GM20431 (cell line): ENCODE results near the gene BRF1.
"Not testable (repeated sequence)": the region's sequence is repeated elsewhere in the genome, so short reads cannot be mapped to it uniquely, and the experiment has no call there.

Source experiments
- in situ Hi-C: fragments of 300-500 bp; cut with MseI, MboI; formaldehyde crosslinking; loops from one replicate; pipeline ENCODE4 v1.15.0; 2020; ENCODE audit warnings: low sequenced_read_pairs; ENCODE audit not compliant: unreplicated experiment

Gene BRF1

DNA sequence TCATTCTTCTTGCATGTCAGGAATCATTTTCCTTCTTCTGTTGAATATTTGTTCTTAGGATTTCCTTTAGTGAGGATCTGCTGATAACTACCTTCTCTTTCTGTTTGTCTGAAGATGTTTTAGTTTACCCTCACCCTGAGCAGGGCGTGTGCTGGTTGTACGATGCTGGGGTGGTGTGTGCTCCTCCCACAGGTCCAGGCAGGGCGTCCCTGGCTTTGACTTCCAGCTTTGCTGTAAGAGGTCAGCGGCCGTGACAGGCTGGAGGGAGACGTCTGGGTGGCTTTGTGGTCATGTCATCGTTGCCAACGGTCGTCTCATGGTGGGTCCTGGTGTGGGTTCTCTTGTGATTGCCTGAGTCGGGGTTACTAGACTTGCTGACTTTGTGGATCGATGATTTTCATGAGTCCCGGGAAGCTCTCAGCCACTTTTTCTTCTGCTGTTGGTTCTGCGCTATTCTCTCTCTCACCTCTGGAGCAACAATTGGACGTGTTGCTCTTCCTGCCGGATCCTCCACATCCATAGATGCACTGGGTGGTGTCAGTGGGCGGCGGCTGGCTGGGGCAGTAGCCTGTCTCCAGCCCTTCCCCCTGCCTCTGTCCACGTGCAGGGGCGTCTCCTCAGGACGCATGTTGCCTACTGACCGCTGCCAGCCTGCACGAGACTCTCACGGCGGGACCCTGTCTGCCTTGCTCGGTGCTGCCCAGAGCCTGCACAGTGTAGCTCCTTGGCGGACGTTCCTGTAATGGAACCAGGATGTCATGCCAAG lies 22.2 kb upstream of the BRF1 start:
- in situ Hi-C loops = no loop called here

- in situ Hi-C loops = no loop called here
These were observed 16.7 kb upstream of the BRF1 start for GRCh38 chr14:105317546-105317945.

- in situ Hi-C loops = no loop called here
These were observed 16.2 kb upstream of the BRF1 start for GRCh38 chr14:105316968-105317510.

DNA sequence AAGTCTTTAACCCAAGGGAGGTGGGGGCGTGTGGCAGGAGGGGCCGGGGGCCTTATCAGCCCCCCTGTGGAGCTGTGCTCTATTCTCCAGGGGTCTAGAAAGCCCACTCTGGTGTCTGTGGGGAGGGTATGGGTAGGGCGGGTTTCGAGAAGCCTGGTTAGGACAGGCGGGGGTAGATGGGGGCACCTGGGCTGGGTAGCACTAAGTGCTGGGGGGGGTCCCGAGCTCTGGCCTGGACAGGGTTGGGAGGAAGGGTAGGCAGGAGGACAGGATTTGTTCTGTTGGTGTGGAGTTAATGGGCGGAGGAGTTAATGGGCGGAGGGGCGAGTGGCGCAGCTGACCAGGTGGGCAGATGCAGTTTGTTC lies 15.8 kb upstream of the BRF1 start:
- in situ Hi-C loops = no loop called here

DNA sequence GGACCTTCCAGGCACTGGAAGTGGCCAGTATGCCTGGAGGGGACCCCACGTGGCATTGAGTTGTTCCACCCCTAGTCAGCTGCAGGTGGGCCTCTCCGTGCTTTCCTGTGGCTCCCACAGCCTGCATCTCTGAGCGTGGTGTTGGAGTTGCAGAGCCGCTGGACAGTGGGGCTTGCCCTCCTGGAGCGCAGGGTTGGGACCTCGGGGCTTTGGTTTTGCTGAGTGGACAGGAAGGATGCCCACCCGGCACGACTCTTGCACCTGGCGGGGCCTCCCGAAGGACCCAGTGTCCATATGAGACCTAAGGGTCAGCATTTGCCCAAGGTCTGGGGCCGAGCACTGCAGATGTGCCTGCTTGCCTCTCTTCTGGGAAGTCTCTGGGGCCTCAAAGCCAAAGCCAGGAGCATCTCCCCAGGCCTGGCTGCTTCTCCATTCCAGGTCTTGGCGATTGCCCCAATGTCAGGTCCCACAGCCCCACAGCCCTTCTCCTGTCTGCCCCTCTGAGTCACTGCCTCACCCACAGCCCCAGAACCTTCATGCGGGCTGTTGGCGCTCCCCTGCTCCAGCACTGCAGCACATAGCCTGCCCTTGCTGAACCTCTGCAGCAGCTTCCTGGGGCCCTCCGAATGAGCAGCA lies 15.3 kb upstream of the BRF1 start:
- in situ Hi-C loops = no loop called here

DNA sequence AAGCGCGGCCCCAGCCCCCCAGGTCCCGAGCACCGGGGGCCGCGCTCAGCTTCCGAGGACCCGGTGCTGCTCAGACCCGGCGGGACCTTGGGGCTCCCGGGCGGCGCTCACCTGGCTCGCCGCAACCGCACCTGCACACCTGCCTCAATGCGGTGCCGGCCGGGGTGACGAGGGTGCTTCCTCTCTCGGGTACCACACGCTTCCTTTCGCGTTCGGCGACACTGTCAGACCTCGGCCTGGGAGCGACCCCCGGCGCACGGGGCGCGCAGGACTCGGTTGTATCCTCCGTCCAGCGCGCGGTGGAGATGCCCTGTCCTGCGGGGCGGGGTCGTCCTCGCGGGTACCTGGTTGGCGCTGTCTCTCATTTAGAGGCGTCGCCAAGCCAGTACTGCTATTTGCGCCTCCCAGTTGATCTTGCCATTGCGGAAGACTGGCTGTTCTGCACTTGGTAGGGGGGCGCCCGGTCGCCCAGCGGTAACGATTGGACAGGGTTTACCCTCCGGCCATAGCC lies 14.5 kb upstream of the BRF1 start:
- in situ Hi-C loops = no loop called here

DNA sequence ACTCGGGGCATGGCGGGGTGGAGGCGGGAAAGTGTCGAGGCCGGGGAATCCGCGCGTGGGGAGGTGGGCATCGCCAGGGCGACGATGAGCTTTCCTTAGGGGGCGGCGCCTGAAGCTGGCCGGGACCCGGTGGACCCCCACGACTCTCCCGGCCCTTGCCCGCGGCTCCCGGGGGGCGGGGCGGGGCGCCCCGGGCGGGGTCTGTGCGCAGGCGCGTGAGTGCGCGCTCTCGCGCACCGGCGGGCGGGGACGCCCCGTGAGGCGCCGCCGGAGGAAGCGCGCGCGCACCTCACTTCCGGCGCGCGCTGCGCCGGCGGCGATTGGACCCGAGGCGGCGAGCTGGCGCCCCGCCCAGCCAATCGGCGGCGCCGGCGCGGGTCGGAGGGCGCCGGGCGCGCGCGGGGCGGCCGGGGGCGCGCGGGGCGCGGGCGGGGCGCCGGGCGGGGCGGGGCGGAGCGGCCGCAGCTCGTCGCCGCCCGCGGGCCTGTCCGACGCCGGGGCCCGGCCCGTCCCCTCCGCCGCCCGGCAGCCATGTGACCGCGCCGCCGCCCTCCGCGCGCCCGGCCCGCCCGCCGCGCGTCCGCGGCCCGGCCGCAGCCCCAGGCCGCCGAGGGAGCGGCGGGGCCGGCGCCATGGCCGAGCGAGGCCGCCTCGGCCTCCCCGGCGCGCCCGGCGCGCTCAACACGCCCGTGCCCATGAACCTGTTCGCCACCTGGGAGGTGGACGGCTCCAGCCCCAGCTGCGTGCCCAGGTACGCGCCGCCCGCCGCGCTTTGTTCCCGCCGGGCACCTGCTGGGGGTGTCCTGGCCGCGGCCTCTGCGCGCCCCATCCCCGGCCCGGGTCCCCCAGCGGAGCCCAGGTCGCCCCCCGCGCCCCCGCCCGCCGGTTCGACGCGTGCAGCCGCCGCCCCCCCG lies 13.7 kb upstream of the BRF1 start, which contains the start of gene PACS2:
TSS of gene PACS2 (plus strand) at position 462 of the 914 bp plus-strand sequence. CDS start at position 633, 171 bp downstream.
- in situ Hi-C loops = no loop called here

GRCh38 chr14:105313381-105314286 lies 12.8 kb upstream of the BRF1 start:
- in situ Hi-C loops = no loop called here

DNA sequence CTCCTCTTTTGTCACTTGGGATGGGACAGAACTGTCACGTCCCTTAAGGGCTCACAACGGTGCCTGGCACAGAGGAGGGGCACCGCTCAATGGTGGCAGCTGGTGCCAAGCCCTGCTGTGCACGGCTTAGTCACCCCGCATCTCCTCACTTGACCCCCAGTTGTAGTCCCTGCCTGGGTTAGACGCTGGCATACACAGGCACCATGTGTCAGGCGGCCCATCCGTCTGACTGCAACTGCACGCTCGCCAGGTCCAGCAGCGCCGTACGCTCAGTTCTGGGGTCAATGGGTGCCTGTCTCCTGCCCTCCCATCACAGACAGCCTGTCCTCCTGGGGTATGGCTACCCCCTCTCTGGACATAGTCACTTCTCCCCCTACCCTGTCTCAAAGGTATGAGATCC lies 12.2 kb upstream of the BRF1 start:
- in situ Hi-C loops = no loop called here

DNA sequence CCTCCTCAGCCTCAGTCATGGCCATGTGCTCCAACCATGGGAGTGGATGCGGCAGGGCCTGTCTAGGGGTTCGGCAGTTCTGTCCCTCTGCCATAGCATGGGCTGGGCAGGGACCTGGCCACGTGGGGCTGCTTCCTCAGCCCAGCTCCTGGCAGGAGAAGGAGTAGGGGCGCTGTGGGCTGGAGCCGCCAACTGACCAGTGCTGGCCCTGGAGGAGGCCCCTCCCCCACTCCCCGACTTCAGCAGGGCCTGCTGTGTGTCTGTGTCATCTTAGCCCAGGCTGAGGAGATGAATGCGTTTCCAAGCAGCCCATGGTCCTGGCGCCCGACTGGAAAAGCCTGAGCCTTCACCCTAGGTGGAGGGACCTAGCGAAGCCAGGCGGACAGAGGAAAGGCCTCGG lies 11.0 kb upstream of the BRF1 start:
- in situ Hi-C loops = no loop called here

DNA sequence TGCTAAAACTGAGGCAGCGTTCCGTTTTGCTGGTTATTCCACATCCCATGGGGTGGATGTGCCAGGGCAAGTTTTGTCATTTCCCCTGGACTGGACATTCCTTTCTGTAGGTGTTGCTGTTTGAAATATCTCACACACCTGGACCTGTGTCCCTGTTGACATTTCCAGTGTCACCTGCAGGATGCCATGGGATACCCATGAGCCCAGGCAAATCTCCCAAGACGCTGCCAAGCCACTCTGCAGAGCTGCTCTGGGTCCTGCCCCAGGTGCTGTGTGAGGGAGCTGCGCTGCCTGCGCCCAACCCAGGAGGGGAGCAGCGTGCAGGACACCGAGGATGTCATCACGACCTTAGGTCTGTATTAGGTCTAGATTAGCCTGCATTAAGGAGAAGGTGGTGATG lies 8.6 kb upstream of the BRF1 start:
- in situ Hi-C loops = no loop called here

DNA sequence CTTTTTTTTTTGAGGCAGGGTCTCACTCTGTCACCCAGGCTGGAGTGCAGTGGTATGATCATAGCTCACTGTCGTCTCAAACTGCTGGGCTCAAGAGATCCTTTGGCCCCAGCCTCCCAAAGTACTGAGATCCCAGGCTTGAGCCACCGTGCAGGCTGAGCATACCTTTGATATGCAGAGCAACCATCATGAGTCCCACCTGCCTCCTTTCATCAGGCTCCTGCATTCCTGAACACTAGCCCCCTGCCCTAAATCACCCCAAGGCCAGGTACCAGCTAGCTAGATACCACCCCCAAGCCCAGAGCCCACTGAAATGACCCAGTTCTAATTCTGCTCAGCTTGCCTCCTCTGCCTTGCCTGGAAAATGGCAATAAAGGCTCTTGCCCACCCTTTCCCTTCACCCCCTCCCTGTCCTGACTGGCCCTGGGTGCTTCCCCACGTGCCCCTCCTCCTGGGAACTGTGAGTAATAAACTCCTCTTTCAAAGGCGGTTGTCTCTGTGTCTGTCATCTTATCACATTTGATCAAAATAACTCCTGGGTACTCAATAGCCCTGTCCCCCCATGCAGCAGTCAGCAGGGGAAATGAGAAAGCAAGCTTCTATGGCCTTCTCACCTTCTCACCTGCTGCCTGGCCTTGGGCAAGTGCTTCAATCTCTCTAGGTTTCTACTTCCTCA lies 6.4 kb upstream of the BRF1 start:
- in situ Hi-C loops = no loop called here

DNA sequence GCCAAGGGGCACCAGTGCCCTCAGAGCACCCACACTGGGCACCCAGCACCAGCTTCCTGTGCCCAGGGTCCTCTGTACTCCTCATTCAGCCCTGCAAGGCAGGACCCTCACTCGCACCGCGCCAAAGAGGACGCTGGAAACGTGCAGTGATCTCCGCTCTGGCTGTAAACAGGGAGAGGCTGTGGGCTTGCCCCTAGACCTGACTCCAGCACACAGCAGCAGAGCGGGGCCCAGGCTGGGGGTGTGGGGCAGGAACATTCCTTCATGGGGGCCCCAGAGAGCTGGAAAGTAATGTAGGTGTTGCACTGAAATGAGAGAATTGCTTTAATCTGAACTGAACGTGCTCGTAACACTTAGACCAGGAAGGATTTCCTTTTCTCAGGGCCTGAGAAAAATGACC lies 5.0 kb upstream of the BRF1 start:
- in situ Hi-C loops = no loop called here

DNA sequence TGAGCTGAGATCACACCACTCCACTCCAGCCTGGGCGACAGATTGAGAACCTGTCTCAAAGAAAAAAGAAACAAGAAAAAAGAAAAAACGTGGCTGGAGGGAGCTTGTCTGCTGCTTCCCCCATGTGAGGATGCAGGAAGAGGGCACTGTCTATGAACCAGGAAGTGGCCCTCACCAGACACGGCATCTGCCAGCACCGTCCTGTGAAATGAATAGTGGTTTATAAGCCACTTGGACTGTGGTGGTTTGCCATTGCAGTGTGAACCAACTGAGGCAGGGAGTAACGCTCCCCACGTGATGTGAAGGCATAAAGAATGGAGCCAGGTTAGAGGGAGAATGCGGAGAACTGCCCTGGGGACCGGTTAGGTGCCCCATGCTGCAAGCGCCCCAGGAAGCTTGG lies 4.5 kb upstream of the BRF1 start:
- in situ Hi-C loops = no loop called here

DNA sequence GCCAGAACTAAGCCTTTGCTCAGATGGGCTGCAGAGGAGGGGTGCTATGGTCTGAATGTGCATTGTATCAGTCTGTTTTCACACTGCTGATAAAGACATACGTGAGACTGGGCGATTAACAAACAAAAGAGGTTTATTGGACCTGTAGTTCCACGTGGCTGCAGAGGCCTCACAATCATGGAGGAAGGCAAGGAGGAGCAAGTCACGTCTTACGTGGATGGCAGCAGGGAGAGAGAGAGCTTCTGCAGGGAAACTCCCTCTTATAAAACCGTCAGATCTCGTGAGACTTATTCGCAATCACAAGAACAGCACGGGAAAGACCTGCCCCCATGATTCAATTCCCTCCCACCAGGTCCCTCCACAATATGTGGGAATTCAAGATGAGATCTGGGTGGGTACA lies 3.8 kb upstream of the BRF1 start:
- in situ Hi-C loops = no loop called here

DNA sequence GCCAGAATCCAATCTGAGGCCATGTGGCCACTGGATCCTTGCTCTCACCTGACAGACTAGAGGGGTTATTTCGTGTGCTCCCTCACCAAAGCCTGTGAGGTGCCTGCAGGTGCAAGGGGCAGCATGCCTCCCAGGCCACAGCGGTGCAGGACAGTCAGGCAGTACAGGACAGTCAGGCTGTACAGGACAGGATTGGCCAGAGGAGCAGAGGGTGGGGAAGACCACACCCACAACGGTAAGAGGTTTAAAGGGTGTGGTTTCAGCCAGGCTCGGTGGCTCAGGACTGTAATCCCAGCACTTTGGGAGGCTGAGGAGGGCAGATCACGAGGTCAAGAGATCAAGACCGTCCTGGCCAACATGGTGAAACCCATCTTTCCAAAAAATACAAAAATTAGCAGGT lies 3.1 kb upstream of the BRF1 start:
- in situ Hi-C loops = no loop called here

DNA sequence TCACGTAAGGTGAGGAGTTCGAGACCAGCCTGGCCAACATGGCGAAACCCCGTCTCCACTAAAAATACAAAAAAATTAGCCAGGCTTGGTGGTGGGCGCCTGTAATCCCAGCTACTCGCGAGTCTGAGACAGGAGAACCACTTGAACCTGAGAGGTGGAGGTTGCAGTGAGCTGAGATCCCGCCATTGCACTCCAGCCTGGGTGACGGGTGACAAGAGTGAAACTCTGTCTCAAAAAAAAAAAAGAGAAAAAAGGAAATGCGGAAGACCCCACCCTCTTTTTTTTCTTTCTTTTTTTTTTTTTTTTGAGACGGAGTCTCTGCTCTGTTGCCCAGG lies 1.1 kb upstream of the BRF1 start:
- in situ Hi-C loops = not testable (repeated sequence)

GRCh38 chr14:105301103-105301914 lies 508 bp upstream of the BRF1 start:
- in situ Hi-C loops = no loop called here
